Spleen (tissue), 11 donors: ENCODE data around the gene ELN. TPM values are rescaled to one million over a fixed set of nuclear protein-coding genes. Genes with fewer than 3 reads are reported as not detected.
A peak's percentile ranks its signal among the peaks of the same experiment; 100 is the strongest.

ENCODE experiments used
- DNase-seq: peaks from one replicate; pipeline ENCODE4 v3.0.0-alpha.2; 2020
- H3K27ac ChIP-seq, 8 donors: fragments of 200-600 bp; sonication (generic) in 7 of 8; 1 replicate in 4 of 8; 2 replicates in 4 of 8; pipeline versions ENCODE4 v1.5.0 to v1.8.0; 2016 to 2021; ENCODE audit warnings: inconsistent platforms in 4 of 8, mild to moderate bottlenecking in 4 of 8, moderate library complexity in 1 of 8
- H3K27me3 ChIP-seq, 7 donors: fragments of 200-600 bp; sonication (generic) in 6 of 7; replicated peaks in 1 of 7; 1 replicate in 4 of 7; 2 replicates in 3 of 7; pipeline versions ENCODE4 v1.5.0 to v1.8.0; 2016 to 2021; ENCODE audit warnings: inconsistent platforms in 3 of 7, mild to moderate bottlenecking in 1 of 7
- H3K36me3 ChIP-seq, 6 donors: fragments of 200-600 bp; sonication (generic) in 5 of 6; 1 replicate in 4 of 6; 2 replicates in 2 of 6; pipeline versions ENCODE4 v1.5.0 to v1.8.0; 2016 to 2021; ENCODE audit warnings: inconsistent platforms in 2 of 6
- H3K4me1 ChIP-seq, 6 donors: fragments of 200-600 bp; sonication (generic) in 5 of 6; 1 replicate in 3 of 6; 2 replicates in 3 of 6; pipeline versions ENCODE4 v1.5.0 to v1.8.0; 2016 to 2021; ENCODE audit warnings: inconsistent platforms in 3 of 6
- H3K4me3 ChIP-seq, 8 donors: fragments of 200-600 bp; sonication (generic) in 7 of 8; 1 replicate in 4 of 8; 2 replicates in 4 of 8; pipeline versions ENCODE4 v1.5.0 to v1.8.0; 2016 to 2021; ENCODE audit warnings: inconsistent platforms in 4 of 8, mild to moderate bottlenecking in 4 of 8, moderate library complexity in 2 of 8
- H3K9me3 ChIP-seq, 8 donors: fragments of 200-600 bp; sonication (generic) in 7 of 8; 1 replicate in 4 of 8; 2 replicates in 4 of 8; pipeline versions ENCODE4 v1.5.0 to v1.8.0; 2016 to 2021; ENCODE audit warnings: inconsistent platforms in 4 of 8
- CTCF ChIP-seq, 11 experiments: fragments of 200-600 bp in 7 of 11; fragments of 450-650 bp in 4 of 11; sonication (generic) in 4 of 11; IDR thresholded peaks in 8 of 11; conservative IDR thresholded peaks in 3 of 11; 1 replicate in 7 of 11; 2 replicates in 4 of 11; pipeline versions ENCODE4 v1.4.0 to v1.8.0; 2016 to 2021; ENCODE audit warnings: antibody characterized with exemption in 11 of 11, inconsistent platforms in 4 of 11, mild to moderate bottlenecking in 1 of 11
- POLR2A ChIP-seq, 3 donors: fragments of 450-650 bp; IDR thresholded peaks; one replicate each; pipeline ENCODE4 v1.5.1; 2017; ENCODE audit warnings: antibody characterized with exemption in 3 of 3, mild to moderate bottlenecking in 1 of 3
- POLR2AphosphoS5 ChIP-seq, 3 donors: sonication (generic); formaldehyde crosslinking; IDR thresholded peaks; one replicate each; pipeline ENCODE4 v1.5.1; 2017; ENCODE audit warnings: antibody characterized with exemption in 3 of 3
- WGBS, 5 donors: extraction: QIAGEN DNeasy Blood & Tissue Kit in 3 of 5; methylation state at CpG; one replicate each; pipeline versions ENCODE4 v1.1.5 to v1.1.7; 2013 to 2018; 5-methylcytosine and 5-hydroxymethylcytosine counted together
- intact Hi-C: fragments of 100-400 bp; cut with DNase I; formaldehyde crosslinking; loops from one replicate; pipeline ENCODE4 v1.15.0; 2023; ENCODE audit warnings: low total_unique reads
- polyA plus RNA-seq, 3 donors: library from polyadenylated mRNA; stranded (reverse); fragments of 200-250 nt; gene quantifications; one replicate each; pipeline ENCODE4 v1.2.1, GENCODE V29; 2013
- total RNA-seq, 7 donors: library from RNA; depleted of rRNA in 3 of 7; stranded (reverse); fragments of >200 nt in 3 of 7; fragmentation: NEBNext Ultra II Directional in 4 of 7; extraction: Animal tissue kit (Norgen Biotek cat#: 25700) in 4 of 7; gene quantifications; one replicate each; pipeline versions ENCODE4 v1.1.0 to v1.2.1, GENCODE V29; 2016 to 2021
- donor health status: healthy with polysubstance abuse.
- donor health status: DM: no; HTN: no; CAD: no; lungs with moderate emphysema.
- donor health status: DM: no; HTN: no; CAD: no.
- donor health status: Bipolar disorder and iron deficiency.
- donor health status: healthy.
- donor health status: DM: no; HTN: no; CAD: no.
- donor health status: DM: yes; HTN: yes; CAD: no.

ELN gene
- total and polyA plus RNA-seq, 10 donors: 11.1 to 94.7 (median 35.3) TPM

GRCh38 chr7:74056096-74056915 is 28.3 kb downstream of the ELN start:
- 84 to 92% (median 91%) methylated on average over 25 to 26 of the region's 26 CpGs for WGBS, 5 donors
- H3K27me3 ChIP-seq: peaks cover 0 to 3% (median 0%) of the 10 kb centered on the region in 7 donors
- peaks cover 0 to 44% (median 0%) of the 10 kb centered on the region in 6 donors for H3K36me3 ChIP-seq
- TF ChIP-seq POLR2A (IDR thresholded peaks at IDR 0.05) (no peak), CTCF (IDR thresholded peaks at IDR 0.05 in 8 of 11, conservative IDR thresholded peaks at IDR 0.05 in 3 of 11) (no peak), POLR2AphosphoS5 (IDR thresholded peaks at IDR 0.05) (no peak)
- intact Hi-C loops: no loop called here
- no peak overlapping the region for H3K4me3 ChIP-seq
- no peak overlapping the region for H3K27ac ChIP-seq
- H3K4me1 ChIP-seq: peaks cover 0 to under 1% (median 0%) of the 10 kb centered on the region in 6 donors
- DNase-seq: no peak
- no peaks in the 10 kb centered on the region for H3K9me3 ChIP-seq

GRCh38 chr7:74057216-74057925 is 29.4 kb downstream of the ELN start:
- peaks cover 0 to 11% (median 8%) of the 10 kb centered on the region in 6 donors for H3K4me1 ChIP-seq
- no peak overlapping the region for H3K4me3 ChIP-seq
- H3K36me3 ChIP-seq: peaks cover 0 to 35% (median 0%) of the 10 kb centered on the region in 6 donors
- WGBS, 5 donors: 57 to 72% (median 72%) methylated on average over 9 to 11 of the region's 11 CpGs
- no peak for DNase-seq
- H3K27ac ChIP-seq: no peak overlapping the region
- no peaks in the 10 kb centered on the region for H3K9me3 ChIP-seq
- no peaks in the 10 kb centered on the region for H3K27me3 ChIP-seq
- intact Hi-C loops: no loop called here
- TF ChIP-seq POLR2AphosphoS5 (IDR thresholded peaks at IDR 0.05) (no peak), POLR2A (IDR thresholded peaks at IDR 0.05) (no peak), CTCF (IDR thresholded peaks at IDR 0.05 in 8 of 11, conservative IDR thresholded peaks at IDR 0.05 in 3 of 11) (no peak)

- Histone ChIP-seq H3K9me3 (no peaks in the 10 kb centered on the region), H3K27ac (no peak overlapping the region), H3K4me1 (peaks cover 0 to 17% (median 11%) of the 10 kb centered on the region in 6 donors), H3K27me3 (no peaks in the 10 kb centered on the region), H3K36me3 (peaks cover 0 to 35% (median 0%) of the 10 kb centered on the region in 6 donors), H3K4me3 (no peak overlapping the region)
- WGBS, 5 donors: 54 to 89% (median 67%) methylated on average over 1 of the region's 1 CpG
- no peak for DNase-seq
- TF ChIP-seq POLR2A (IDR thresholded peaks at IDR 0.05): no peak
- TF ChIP-seq POLR2AphosphoS5 (IDR thresholded peaks at IDR 0.05): no peak
- no peak for TF ChIP-seq CTCF (IDR thresholded peaks at IDR 0.05 in 8 of 11, conservative IDR thresholded peaks at IDR 0.05 in 3 of 11)
- intact Hi-C loops: no loop called here
These were observed 30.0 kb downstream of the ELN start for GRCh38 chr7:74057987-74058386.

GRCh38 chr7:74058486-74058885 is 30.5 kb downstream of the ELN start:
- Histone ChIP-seq H3K27me3 (no peaks in the 10 kb centered on the region), H3K4me1 (peaks cover 0 to 17% (median 11%) of the 10 kb centered on the region in 6 donors), H3K9me3 (no peaks in the 10 kb centered on the region), H3K36me3 (peaks cover 0 to 37% (median 0%) of the 10 kb centered on the region in 6 donors), H3K27ac (no peak overlapping the region), H3K4me3 (no peak overlapping the region)
- intact Hi-C loops: no loop called here
- DNase-seq: peak; percentile 32
- no peak for TF ChIP-seq CTCF (IDR thresholded peaks at IDR 0.05 in 8 of 11, conservative IDR thresholded peaks at IDR 0.05 in 3 of 11)
- TF ChIP-seq POLR2AphosphoS5 (IDR thresholded peaks at IDR 0.05): no peak
- no peak for TF ChIP-seq POLR2A (IDR thresholded peaks at IDR 0.05)
- WGBS, 5 donors: 85 to 91% (median 89%) methylated on average over 7 of the region's 7 CpGs
